ENCODE results near the gene VDAC2.
"Not testable (repeated sequence)": the region's sequence is repeated elsewhere in the genome, so short reads cannot be mapped to it uniquely, and the experiment has no call there.

The VDAC2 gene

DNA sequence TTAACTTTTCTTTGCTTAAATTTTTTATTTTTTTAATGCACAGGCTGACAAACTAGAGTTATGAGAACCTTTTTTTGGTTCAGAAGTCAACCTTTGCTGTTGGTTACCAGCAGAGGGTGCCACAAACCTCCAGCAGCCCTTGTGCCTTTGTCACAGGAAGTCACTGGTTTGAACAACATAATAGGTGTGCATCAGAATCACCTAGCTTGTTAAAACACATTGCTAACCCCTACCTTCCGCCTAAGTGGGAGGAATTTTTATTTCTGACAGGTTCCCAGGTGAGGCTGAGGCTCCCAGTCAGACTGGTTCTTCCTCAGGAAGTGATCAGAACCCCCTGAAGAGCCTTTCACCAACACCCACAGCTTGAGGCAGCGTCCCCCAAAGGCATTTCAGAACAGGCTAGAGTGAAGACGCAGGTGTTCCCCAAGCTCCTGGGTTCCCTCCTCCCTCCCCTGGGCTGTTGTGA lies 22.6 kb upstream of the VDAC2 start:
- TF ChIP-seq POLR2A (IDR thresholded peaks at IDR 0.05; ENCODE audit: low read depth, low read length) (no peak), TAF1 (IDR thresholded peaks at IDR 0.05; ENCODE audit: borderline replicate concordance, low read depth, low read length) (no peak), POLR2AphosphoS5 (IDR thresholded peaks at IDR 0.05; ENCODE audit: low read depth, low read length) (no peak)
- DNase-seq (ENCODE audit: insufficient read length) (peak; percentile 41), FAIRE-seq (no peak)

DNA sequence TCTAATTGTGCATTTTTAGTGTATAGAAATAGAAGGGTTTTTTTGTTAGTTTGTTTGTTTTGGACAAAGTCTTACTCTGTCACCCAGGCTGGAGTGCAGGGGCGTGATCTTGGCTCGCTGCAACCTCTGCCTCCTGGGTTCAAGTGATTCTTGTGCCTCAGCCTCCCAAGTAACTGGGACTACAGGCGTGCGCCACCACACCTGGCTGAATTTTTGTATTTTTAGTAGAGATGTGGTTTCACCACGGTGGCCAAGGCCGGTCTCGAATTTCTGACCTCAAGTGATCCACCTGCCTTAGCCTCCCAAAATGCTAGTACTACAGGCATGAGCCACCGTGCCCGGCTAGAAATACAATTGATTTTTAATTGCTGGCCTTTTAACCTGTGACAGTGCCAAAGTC lies 22.1 kb upstream of the VDAC2 start:
- not testable (repeated sequence) for FAIRE-seq; DNase-seq (ENCODE audit: insufficient read length)

DNA sequence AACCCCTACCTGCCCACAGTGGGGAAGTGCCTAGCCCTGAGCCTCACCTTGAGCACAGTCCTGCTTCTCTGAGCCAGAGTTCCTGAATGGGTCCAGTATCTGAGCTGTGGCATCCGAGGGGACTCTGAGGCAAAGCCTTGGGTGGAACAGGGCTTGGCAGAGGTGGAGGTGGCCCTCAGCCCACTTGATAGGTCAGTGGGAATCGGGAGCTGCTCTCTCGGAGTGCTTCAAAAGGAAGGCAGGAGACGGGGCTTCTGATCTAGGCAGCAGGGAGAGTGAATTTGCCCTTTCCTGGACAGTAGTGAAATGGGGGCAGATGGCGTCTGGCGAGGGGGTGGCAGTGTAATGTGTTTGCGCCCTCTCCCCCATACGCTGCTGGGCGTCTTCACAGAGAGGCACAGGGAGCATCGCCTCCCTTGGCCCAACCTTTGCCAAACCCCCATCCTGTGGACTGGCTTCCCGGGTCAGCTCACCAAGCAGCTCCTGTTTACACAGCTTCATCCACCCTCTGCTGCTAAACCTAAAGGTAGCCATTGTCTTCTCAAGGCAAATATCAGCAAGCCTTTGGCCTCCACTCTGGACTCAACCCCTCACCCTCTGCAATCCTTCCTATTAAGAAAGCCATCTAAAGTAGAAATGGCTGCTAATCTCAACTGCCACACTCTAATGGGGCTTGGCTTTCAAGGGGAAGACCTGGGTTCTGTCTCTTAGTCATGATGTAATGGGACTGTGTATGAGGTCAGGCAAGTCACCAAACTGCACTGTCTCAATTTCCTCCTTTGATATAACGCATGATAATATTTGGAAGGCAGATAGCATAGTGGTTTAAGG lies 21.1 kb upstream of the VDAC2 start:
- TF ChIP-seq POLR2AphosphoS5 (IDR thresholded peaks at IDR 0.05; ENCODE audit: low read depth, low read length) (no peak), POLR2A (IDR thresholded peaks at IDR 0.05; ENCODE audit: low read depth, low read length) (no peak), TAF1 (IDR thresholded peaks at IDR 0.05; ENCODE audit: borderline replicate concordance, low read depth, low read length) (no peak)
- DNase-seq (ENCODE audit: insufficient read length) (no peak), FAIRE-seq (no peak)

DNA sequence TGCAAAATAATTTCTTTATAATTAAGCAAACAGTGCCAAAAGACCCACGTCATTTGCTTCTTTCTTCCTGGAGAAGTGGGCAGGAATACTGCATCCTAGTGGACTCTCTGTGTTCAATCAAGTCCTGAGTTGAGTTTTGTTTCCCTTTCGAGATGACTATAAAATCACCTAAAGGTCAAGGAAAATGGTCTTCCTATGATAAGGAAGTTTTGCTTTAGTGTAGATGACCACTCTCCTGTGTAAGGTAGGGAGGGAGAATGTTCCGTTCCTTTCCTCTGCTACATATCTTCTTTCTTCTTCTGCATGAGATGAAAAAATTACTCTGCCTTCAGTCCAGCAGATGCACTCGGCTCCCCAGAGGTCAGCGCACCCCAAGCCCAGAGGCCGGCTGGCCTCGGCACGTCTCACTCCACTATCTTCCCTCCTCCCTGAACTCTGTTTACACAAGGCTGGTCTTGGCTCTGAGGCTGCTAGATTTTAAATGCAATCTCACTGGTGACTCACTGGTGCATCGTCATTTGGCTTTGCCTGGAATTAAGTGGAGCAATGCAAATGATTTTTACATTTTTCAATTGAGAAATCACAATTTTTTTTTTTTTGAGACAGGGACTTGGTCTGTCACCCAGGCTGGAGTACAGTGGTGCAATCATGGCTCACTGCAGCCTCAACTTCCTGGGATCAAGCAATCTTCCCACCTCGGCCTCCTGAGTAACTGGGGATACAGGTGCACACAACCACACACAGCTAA lies 18.6 kb upstream of the VDAC2 start:
- FAIRE-seq (no peak), DNase-seq (ENCODE audit: insufficient read length) (no peak)
- TF ChIP-seq TAF1 (IDR thresholded peaks at IDR 0.05; ENCODE audit: borderline replicate concordance, low read depth, low read length), result no peak
- no peak for TF ChIP-seq POLR2A (IDR thresholded peaks at IDR 0.05; ENCODE audit: low read depth, low read length)
- TF ChIP-seq POLR2AphosphoS5 (IDR thresholded peaks at IDR 0.05; ENCODE audit: low read depth, low read length), result no peak

DNA sequence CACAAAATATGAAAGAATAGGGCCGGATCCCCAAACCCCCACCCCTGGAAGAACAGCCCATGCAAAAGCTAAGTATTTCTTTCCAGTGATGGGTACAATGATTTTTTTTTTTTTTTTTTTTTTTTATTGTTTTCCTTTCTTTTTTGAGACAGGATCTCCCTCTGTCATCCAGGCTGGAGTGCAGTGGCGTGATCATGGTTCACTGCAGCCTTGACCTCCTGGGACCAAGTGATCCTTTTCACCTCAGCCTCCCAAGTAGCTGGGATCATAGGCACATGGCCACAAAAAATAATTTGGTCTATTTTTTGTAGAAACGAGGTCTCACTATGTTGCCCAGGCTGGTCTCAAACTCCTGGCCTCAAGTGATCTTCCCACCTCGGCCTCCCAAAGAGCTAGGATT lies 16.0 kb upstream of the VDAC2 start:
- not testable (repeated sequence) for DNase-seq (ENCODE audit: insufficient read length); FAIRE-seq

DNA sequence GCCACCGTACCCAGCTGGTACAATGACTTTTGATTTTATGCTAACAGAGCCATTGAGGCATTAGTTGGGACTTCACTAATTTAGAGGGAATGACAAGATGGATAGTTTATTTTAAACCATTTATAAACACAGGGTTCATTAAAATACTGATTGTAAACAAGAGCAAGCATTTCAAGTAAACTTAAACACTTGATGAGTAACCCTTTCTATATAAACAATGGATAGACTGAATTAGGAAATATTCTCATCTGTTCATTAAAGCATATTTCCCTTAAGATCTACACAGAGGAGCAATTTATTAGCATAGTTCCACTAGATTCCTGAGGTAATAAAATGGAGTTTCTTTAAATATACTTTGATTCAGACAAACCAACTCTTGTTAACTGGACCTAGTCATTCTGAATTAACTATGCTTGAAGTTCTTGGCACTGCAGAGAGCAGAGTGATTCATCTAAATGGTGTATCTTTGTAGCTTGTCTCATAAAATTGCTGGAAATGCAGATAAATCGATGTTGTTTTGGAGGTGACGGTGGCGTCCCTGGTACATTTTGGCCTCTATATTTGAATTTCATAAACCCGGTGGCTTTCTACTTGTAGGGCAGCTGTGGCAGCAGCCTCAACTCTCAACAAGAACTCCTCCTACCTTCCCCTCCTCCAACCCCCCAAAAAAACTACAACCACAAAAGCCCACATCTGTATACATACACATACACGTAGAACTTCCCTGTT lies 15.4 kb upstream of the VDAC2 start:
- FAIRE-seq (no peak), DNase-seq (ENCODE audit: insufficient read length) (no peak)
- TF ChIP-seq TAF1 (IDR thresholded peaks at IDR 0.05; ENCODE audit: borderline replicate concordance, low read depth, low read length) (no peak), POLR2AphosphoS5 (IDR thresholded peaks at IDR 0.05; ENCODE audit: low read depth, low read length) (no peak), POLR2A (IDR thresholded peaks at IDR 0.05; ENCODE audit: low read depth, low read length) (no peak)

DNA sequence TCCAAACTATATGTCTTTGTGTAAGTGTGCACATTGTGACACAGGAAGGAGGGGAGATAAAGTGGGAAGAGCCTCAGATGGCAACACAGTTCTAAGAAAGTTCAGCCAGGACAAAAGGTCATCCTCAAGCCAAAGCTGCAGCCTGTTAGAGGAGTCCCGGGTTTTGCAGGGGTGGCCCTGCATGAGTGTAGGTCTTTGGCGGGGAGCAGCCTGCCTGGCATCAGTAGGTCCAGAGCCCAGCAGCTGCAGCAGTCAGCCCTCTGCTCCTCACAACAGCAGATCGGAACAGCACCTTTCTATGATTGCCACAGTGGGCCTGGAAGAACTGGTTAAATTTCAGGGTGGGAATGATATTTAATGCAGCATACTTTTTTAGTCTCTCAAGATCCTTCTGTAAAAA lies 13.5 kb upstream of the VDAC2 start:
- FAIRE-seq (no peak), DNase-seq (ENCODE audit: insufficient read length) (no peak)
- TF ChIP-seq TAF1 (IDR thresholded peaks at IDR 0.05; ENCODE audit: borderline replicate concordance, low read depth, low read length) (no peak), POLR2A (IDR thresholded peaks at IDR 0.05; ENCODE audit: low read depth, low read length) (no peak), POLR2AphosphoS5 (IDR thresholded peaks at IDR 0.05; ENCODE audit: low read depth, low read length) (no peak)

DNA sequence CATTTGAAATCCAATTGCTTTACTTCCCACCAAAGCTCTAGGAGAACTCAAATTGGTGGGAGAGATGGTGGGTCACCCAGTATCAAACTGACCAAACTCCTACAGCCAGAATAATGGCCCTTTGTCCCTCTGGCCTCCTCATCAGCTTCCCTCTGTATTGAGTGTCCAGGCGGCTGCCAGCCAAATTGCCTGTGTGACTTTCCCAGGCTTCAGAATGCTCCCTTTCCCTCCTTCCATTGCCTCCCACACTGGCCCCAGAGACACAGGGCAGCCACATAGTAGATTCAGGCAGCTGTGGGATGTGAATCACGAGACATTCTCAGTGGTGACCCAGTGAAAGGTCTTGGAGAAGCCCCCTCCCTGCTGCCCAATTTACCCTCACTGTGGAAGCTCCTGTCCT lies 12.7 kb upstream of the VDAC2 start:
- no peak for FAIRE-seq
- DNase-seq (ENCODE audit: insufficient read length), result no peak
- TF ChIP-seq POLR2AphosphoS5 (IDR thresholded peaks at IDR 0.05; ENCODE audit: low read depth, low read length) (no peak), POLR2A (IDR thresholded peaks at IDR 0.05; ENCODE audit: low read depth, low read length) (no peak), TAF1 (IDR thresholded peaks at IDR 0.05; ENCODE audit: borderline replicate concordance, low read depth, low read length) (no peak)

DNA sequence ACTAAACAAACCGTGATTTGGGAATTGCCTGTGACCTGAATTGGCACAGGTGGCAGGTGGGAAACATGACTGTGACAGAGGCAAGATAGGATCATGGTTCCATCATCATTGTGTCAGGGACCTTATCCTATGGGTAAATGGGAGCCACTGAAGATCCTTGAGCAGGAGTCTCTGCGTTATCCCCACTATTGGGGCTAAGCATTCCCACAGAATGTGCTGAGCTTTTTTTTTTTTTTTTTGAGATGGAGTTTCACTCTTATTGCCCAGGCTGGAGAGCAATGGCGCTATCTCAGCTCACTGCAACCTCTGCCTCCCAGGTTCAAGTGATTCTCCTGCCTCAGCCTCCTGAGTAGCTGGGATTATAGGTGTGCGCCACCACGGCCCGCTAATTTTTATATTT lies 10.6 kb upstream of the VDAC2 start:
- not testable (repeated sequence) for FAIRE-seq; DNase-seq (ENCODE audit: insufficient read length)

DNA sequence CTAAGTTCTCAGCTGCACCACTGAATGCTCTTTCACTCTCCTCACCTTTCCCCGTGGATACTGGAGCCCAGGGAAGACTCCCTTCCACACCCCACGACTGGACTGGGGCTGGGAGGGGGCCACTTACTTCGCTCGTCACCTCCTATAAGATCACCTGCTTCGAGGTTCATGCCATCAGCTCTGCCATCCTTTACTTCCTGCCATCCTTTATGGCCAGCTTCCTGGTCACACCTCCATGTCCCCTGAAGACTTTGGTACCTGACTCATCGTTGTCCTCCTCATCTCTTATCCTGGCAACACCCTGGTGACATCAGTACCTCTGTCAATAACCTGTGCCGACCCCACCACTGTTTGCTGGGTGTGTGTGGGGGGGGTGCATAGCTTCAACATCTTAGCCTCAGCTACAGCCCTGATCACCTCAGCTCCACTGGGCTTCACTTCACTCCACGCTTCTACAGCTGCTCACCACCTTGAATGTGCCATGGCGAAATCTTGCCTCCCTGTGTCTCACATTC lies 8.7 kb upstream of the VDAC2 start:
- no peak for FAIRE-seq
- TF ChIP-seq POLR2AphosphoS5 (IDR thresholded peaks at IDR 0.05; ENCODE audit: low read depth, low read length) (no peak), POLR2A (IDR thresholded peaks at IDR 0.05; ENCODE audit: low read depth, low read length) (no peak), TAF1 (IDR thresholded peaks at IDR 0.05; ENCODE audit: borderline replicate concordance, low read depth, low read length) (no peak)
- DNase-seq (ENCODE audit: insufficient read length), result no peak

DNA sequence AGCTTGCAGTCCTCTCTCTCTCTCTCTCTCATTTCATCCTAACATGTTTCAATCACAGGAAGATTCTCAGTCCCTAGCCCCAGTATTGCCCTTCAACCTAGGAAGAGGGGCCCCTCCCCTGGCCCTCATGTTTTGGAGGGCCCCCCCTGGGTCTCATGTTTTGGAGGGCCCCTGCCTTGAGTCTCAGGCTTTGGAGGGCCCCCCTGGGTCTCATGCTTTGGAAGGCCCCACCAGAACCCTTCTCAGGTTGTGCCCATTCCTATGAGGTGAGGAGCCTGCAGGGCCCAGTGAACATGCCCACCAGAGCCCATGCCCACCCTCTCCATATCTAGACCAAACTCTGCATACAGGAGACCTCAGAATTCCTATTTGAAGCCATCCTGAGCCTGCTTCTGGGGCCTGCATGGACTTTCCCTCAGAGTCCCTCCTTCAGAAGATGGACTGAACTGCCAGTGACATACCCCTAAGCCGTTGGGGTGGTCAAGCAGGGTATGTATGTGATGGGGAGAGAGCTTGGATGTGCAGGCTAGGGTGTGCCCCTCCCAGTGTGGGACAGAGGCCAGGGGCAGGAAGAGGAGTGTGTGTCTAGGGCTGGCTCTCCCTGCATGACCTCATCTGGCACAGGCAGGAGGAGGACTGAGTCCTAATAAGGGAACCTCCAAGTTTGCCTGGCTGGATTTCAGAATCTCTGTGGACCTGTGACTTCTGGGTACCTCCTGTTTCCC lies 8.1 kb upstream of the VDAC2 start:
- no peak for FAIRE-seq
- no peak for TF ChIP-seq TAF1 (IDR thresholded peaks at IDR 0.05; ENCODE audit: borderline replicate concordance, low read depth, low read length)
- no peak for TF ChIP-seq POLR2AphosphoS5 (IDR thresholded peaks at IDR 0.05; ENCODE audit: low read depth, low read length)
- no peak for TF ChIP-seq POLR2A (IDR thresholded peaks at IDR 0.05; ENCODE audit: low read depth, low read length)
- DNase-seq (ENCODE audit: insufficient read length), result no peak

DNA sequence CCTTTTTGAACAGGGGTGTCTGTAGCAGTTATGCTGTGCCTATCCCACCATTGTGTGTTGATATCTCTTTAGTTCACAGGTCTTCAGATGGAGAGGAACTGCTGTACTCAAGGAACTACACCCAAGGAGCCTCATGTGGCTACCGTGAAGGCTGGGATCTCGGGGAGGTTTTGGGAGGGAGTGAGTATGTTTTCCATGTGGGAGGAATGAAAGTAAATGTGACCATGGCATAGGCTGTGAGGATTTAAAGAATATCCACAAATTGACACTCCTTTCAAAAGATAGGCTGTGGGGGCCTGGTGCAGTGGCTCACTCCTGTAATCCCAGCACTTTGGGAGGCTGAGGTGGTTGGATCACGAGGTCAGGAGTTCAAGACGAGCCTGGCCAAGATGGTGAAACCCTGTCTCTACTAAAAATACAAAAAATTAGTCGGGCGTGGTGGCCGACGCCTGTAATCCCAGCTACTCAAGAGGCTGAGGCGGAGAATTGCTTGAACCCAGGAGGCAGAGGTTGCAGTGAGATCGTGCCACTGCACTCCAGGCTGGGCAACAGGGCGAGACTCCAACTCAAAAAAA lies 7.5 kb upstream of the VDAC2 start:
- not testable (repeated sequence) for FAIRE-seq; DNase-seq (ENCODE audit: insufficient read length)

All from GM12892 (cell line).